ENCODE results near the gene SGMS1.

The SGMS1 gene

GRCh38 chr10:50331486-50331885 lies 292.3 kb downstream of the SGMS1 start:
- Mint-ChIP-seq H3K4me1 (ENCODE audit: low read depth) (peaks cover 21% of the 10 kb centered on the region), H3K27me3 (no peaks in the 10 kb centered on the region), H3K4me3 (no peak overlapping the region), H3K27ac (no peak overlapping the region), H3K36me3 (peaks cover 15% of the 10 kb centered on the region), H3K9me3 (ENCODE audit: low read depth) (no peaks in the 10 kb centered on the region)

DNA sequence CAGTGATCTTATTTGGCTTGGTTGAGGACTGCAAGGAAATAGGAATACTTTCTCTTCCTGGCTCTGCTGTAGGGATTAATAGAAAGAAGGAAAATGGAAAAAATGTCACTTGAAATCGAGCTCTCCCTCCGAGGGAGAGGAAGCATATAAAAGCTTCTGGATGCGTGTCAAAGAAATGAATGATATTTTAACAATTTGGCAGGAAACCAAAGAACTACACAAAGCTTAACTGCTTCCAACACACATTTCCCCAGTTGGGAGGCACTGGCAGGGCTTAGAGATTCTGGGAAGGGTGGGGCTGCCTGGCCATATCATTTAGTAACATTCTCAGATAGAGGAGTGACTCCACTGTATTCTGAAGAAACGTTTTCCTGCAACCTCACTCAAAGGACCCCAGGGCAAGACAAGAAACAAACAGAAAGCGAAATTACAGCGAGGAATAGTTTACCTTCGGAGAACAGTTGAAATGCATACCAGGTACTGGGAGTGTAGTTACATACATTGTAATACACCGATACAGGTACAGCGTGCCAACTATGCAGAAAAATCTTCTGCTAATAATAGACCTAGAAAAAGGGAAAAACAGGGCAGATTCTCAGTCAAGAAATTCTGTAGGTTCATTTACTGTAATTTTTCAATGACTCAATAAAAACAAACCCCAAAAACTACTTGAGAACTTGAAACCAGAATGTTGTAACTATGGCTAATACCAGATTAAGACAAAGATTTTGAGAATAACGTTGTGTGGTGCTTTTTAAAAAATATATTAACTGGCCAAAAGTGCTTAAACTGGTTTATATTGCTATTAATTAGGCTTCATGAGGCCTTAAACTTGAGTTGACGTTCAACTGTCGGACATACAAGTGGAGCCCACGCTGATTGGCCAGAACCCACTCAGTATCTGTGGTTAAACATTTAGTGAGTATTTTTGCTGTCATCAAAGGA lies 296.7 kb downstream of the SGMS1 start:
- Mint-ChIP-seq H3K4me3 (no peak overlapping the region), H3K27ac (no peak overlapping the region), H3K9me3 (ENCODE audit: low read depth) (no peaks in the 10 kb centered on the region), H3K4me1 (ENCODE audit: low read depth) (no peaks in the 10 kb centered on the region), H3K27me3 (no peaks in the 10 kb centered on the region), H3K36me3 (peaks cover 19% of the 10 kb centered on the region)

- H3K4me1 Mint-ChIP-seq (ENCODE audit: low read depth), result no peaks in the 10 kb centered on the region
Observed at GRCh38 chr10:50326172-50326555, 297.6 kb downstream of the SGMS1 start.

GRCh38 chr10:50325449-50326171 lies 298.1 kb downstream of the SGMS1 start:
- Mint-ChIP-seq H3K27me3 (no peaks in the 10 kb centered on the region), H3K4me1 (ENCODE audit: low read depth) (no peaks in the 10 kb centered on the region), H3K9me3 (ENCODE audit: low read depth) (no peaks in the 10 kb centered on the region), H3K27ac (no peak overlapping the region), H3K4me3 (no peak overlapping the region), H3K36me3 (peaks cover 20% of the 10 kb centered on the region)

More at GRCh38 chr10:50326172-50326555, 297.6 kb downstream of the SGMS1 start:
- H3K27me3 Mint-ChIP-seq, result no peaks in the 10 kb centered on the region
- no peak overlapping the region for H3K4me3 Mint-ChIP-seq
- H3K9me3 Mint-ChIP-seq (ENCODE audit: low read depth), result no peaks in the 10 kb centered on the region
- no peak overlapping the region for H3K27ac Mint-ChIP-seq
- H3K36me3 Mint-ChIP-seq, result peaks cover 19% of the 10 kb centered on the region

- H3K27me3 Mint-ChIP-seq, result no peaks in the 10 kb centered on the region
- no peaks in the 10 kb centered on the region for H3K4me1 Mint-ChIP-seq (ENCODE audit: low read depth)
- peaks cover 24% of the 10 kb centered on the region for H3K36me3 Mint-ChIP-seq
- H3K4me3 Mint-ChIP-seq, result no peak overlapping the region
- no peak overlapping the region for H3K27ac Mint-ChIP-seq
- no peaks in the 10 kb centered on the region for H3K9me3 Mint-ChIP-seq (ENCODE audit: low read depth)
Observed at GRCh38 chr10:50324680-50325393, 298.9 kb downstream of the SGMS1 start.

- Mint-ChIP-seq H3K9me3 (ENCODE audit: low read depth) (no peaks in the 10 kb centered on the region), H3K4me3 (no peak overlapping the region), H3K27ac (no peak overlapping the region), H3K27me3 (no peaks in the 10 kb centered on the region), H3K36me3 (peaks cover 28% of the 10 kb centered on the region), H3K4me1 (ENCODE audit: low read depth) (no peaks in the 10 kb centered on the region)
Observed at GRCh38 chr10:50324046-50324445, 299.7 kb downstream of the SGMS1 start.

GRCh38 chr10:50322077-50322476 lies 301.7 kb downstream of the SGMS1 start:
- Mint-ChIP-seq H3K36me3 (peaks cover 24% of the 10 kb centered on the region), H3K27me3 (no peaks in the 10 kb centered on the region), H3K4me1 (ENCODE audit: low read depth) (no peaks in the 10 kb centered on the region), H3K9me3 (ENCODE audit: low read depth) (no peaks in the 10 kb centered on the region), H3K4me3 (no peak overlapping the region), H3K27ac (no peak overlapping the region)

GRCh38 chr10:50318129-50318528 lies 305.6 kb downstream of the SGMS1 start:
- Mint-ChIP-seq H3K4me1 (ENCODE audit: low read depth) (no peaks in the 10 kb centered on the region), H3K27ac (no peak overlapping the region), H3K4me3 (no peak overlapping the region), H3K9me3 (ENCODE audit: low read depth) (no peaks in the 10 kb centered on the region), H3K36me3 (peaks cover 20% of the 10 kb centered on the region), H3K27me3 (no peaks in the 10 kb centered on the region)

- H3K27me3 Mint-ChIP-seq, result no peaks in the 10 kb centered on the region
- H3K4me1 Mint-ChIP-seq (ENCODE audit: low read depth), result no peaks in the 10 kb centered on the region
- H3K27ac Mint-ChIP-seq, result no peak overlapping the region
- H3K4me3 Mint-ChIP-seq, result no peak overlapping the region
- peaks cover 20% of the 10 kb centered on the region for H3K36me3 Mint-ChIP-seq
- no peaks in the 10 kb centered on the region for H3K9me3 Mint-ChIP-seq (ENCODE audit: low read depth)
Observed at GRCh38 chr10:50316695-50317648, 306.8 kb downstream of the SGMS1 start.

GRCh38 chr10:50316174-50316573 lies 307.6 kb downstream of the SGMS1 start:
- H3K4me3 Mint-ChIP-seq, result no peak overlapping the region
- no peaks in the 10 kb centered on the region for H3K27me3 Mint-ChIP-seq
- H3K27ac Mint-ChIP-seq, result no peak overlapping the region
- H3K36me3 Mint-ChIP-seq, result peaks cover 21% of the 10 kb centered on the region
- H3K9me3 Mint-ChIP-seq (ENCODE audit: low read depth), result no peaks in the 10 kb centered on the region
- no peaks in the 10 kb centered on the region for H3K4me1 Mint-ChIP-seq (ENCODE audit: low read depth)

GRCh38 chr10:50315424-50315823 lies 308.3 kb downstream of the SGMS1 start:
- Mint-ChIP-seq H3K36me3 (peaks cover 23% of the 10 kb centered on the region), H3K9me3 (ENCODE audit: low read depth) (no peaks in the 10 kb centered on the region), H3K27me3 (no peaks in the 10 kb centered on the region), H3K4me1 (ENCODE audit: low read depth) (no peaks in the 10 kb centered on the region), H3K27ac (no peak overlapping the region), H3K4me3 (no peak overlapping the region)

- Mint-ChIP-seq H3K27me3 (no peaks in the 10 kb centered on the region), H3K36me3 (peaks cover 28% of the 10 kb centered on the region), H3K4me3 (no peak overlapping the region), H3K27ac (peak overlapping the region; percentile 17), H3K9me3 (ENCODE audit: low read depth) (no peaks in the 10 kb centered on the region), H3K4me1 (ENCODE audit: low read depth) (no peaks in the 10 kb centered on the region)
Observed at GRCh38 chr10:50314169-50315071, 309.3 kb downstream of the SGMS1 start.
